Panc1 (cell line): Measurements from ENCODE around the gene CHRM2.

Source experiments
- SIN3A ChIP-seq: IDR thresholded peaks from 2 replicates; pipeline ENCODE4 v1.6.1; 2012; ENCODE audit warnings: low read depth, mild to moderate bottlenecking, low read length, moderate library complexity, borderline replicate concordance; ENCODE audit not compliant: insufficient read depth
- TCF7L2 ChIP-seq: IDR thresholded peaks from 2 replicates; pipeline ENCODE4 v1.6.1; 2011; ENCODE audit warnings: mild to moderate bottlenecking, low read depth, low read length, inconsistent platforms
- TF ChIP-seq, protein P1 (sequence below): fragments of 450-650 bp; IDR thresholded peaks from 2 replicates; pipeline ENCODE4 v1.5.1; 2017; ENCODE audit warnings: mild to moderate bottlenecking

DNA sequence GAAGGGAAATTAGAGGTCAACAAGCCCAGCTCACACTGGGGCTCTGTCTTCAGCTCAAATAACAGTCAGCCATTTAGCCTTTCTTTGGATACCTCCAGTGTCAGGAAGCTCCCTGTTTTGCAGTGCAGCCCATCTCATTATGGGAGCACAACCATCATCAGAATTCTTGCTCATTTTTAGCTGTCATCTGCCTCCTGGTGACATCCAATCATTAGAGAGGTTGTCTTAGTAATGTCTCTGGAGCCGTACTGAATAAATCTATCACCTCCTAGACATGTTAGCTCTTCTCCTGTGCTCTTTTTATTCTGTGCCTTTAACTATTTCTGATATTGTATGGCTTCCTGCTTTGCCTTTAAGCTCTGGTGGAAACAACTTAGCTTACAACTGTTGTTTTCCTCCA lies 74.5 kb downstream of the CHRM2 start:
- TF ChIP-seq, protein P1, sequence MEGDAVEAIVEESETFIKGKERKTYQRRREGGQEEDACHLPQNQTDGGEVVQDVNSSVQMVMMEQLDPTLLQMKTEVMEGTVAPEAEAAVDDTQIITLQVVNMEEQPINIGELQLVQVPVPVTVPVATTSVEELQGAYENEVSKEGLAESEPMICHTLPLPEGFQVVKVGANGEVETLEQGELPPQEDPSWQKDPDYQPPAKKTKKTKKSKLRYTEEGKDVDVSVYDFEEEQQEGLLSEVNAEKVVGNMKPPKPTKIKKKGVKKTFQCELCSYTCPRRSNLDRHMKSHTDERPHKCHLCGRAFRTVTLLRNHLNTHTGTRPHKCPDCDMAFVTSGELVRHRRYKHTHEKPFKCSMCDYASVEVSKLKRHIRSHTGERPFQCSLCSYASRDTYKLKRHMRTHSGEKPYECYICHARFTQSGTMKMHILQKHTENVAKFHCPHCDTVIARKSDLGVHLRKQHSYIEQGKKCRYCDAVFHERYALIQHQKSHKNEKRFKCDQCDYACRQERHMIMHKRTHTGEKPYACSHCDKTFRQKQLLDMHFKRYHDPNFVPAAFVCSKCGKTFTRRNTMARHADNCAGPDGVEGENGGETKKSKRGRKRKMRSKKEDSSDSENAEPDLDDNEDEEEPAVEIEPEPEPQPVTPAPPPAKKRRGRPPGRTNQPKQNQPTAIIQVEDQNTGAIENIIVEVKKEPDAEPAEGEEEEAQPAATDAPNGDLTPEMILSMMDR = no peak
- TF ChIP-seq TCF7L2 = no peak
- no peak for TF ChIP-seq SIN3A
